GM19351 (cell line): ENCODE data around the gene SNED1.
"Not testable (repeated sequence)": the region's sequence is repeated elsewhere in the genome, so short reads cannot be mapped to it uniquely, and the experiment has no call there.

ENCODE experiments used
- ATAC-seq: cut with Tn5 transposase; IDR thresholded peaks from one replicate; pipeline ENCODE4 v1.9.1; 2021; ENCODE audit warnings: mild to moderate bottlenecking, moderate library complexity; ENCODE audit not compliant: unreplicated experiment

The SNED1 gene

DNA sequence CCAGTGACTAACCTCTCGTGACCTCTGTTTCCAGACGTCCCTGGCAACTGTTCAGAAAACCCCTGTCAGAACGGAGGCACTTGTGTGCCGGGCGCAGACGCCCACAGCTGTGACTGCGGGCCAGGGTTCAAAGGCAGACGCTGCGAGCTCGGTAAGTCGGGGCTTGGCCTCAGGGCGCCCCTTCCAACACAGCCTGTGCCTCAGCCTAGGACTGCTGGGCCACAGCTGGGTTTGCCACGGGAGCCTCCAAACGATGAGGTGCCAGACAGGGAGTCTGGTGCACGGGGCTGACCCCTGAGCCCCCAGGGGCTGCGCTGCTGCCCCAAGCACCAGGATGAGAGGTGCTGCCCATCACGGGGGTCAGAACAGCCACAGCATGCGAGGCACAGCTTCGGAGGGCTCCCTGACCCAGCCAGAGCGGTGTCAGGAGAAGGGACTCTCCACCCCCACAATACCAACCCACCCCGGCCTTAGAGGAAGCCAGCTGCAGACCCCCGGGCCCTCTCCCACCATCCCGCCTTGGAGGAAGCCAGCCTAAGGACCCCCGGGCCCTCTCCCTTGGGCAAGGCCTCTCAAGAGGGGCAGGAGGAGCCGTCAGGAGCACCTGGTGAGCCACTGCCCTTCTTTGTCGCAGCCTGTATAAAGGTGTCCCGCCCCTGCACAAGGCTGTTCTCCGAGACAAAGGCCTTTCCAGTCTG is 83.4 kb downstream of the SNED1 start:
- ATAC-seq: no peak

DNA sequence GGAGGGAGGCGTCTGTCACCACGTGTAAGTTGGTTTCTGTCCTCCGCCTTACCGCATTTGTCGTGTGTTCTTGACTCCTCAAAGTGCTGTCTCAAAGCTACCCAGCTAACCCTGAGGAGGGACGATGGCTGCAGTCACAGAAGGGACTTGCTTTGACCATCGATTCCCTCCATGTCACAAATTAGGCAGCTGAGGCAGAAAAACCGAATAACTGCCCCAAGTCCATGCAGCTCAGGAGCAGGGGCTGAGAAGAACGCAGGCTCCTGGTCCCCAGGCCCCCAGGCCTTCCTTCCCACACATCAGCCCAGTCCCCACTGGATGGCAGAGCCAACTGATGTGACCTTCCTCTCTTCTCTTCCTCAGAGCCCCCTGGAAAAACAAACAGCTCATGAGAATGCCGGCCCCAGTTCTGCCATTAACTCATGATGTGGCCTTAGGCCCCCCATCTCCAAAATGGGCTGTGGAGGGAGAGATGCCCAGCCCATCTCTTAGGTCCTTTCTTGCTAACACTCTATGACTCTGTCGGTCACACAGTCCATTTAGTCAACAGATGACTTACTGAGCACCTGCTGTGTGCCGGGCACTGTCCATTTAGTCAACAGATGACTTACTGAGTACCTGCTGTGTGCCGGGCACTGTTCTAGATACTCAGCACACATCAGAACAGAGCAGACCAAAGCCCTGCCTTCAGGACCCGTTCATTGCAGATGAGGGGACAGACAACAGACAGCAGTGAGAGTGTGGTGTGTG is 84.1 kb downstream of the SNED1 start:
- no peak for ATAC-seq

DNA sequence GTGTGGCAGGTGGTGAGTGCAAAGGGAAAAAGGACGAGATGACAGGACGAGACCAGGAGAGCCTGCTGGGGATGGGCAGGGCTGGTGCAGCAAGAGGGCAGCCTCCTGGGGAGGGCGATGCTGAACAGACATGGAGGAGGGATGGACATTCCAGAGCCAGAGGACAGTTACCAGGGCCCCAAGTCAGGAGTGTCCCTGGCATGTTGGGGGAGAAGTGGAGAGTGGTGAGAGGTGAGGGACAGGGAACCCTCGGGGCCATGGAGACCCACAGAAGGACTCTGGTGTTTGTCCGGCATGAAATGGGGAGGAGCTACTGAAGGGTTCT is 84.6 kb downstream of the SNED1 start:
- ATAC-seq: no peak

DNA sequence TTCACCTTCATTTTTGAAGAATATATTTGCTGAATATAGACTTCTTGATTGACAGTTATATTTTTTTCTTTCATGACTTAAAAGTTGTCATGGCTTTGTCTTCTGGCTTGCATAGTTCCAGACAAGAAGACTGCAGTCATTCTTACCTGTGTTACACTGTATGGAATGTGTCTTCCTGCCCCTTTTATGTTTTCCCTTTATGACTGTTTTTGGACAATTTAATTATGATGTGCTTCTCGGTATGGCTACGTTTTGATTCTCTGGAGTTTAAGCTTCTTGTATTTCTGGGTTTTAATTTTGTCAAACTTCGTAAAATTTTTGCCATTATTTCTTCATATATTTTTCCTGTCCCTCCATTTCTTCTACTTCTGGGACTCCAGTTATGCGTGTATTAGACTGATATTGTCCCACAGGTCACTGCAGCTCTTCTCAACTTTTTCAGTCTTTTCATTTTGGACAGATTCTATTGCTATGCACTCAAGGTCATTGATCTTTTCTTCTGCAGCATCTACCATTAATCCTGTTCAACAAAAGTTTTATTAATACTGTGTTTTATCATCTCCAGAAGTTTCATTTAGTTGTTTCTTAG is 86.5 kb downstream of the SNED1 start:
- ATAC-seq: no peak

DNA sequence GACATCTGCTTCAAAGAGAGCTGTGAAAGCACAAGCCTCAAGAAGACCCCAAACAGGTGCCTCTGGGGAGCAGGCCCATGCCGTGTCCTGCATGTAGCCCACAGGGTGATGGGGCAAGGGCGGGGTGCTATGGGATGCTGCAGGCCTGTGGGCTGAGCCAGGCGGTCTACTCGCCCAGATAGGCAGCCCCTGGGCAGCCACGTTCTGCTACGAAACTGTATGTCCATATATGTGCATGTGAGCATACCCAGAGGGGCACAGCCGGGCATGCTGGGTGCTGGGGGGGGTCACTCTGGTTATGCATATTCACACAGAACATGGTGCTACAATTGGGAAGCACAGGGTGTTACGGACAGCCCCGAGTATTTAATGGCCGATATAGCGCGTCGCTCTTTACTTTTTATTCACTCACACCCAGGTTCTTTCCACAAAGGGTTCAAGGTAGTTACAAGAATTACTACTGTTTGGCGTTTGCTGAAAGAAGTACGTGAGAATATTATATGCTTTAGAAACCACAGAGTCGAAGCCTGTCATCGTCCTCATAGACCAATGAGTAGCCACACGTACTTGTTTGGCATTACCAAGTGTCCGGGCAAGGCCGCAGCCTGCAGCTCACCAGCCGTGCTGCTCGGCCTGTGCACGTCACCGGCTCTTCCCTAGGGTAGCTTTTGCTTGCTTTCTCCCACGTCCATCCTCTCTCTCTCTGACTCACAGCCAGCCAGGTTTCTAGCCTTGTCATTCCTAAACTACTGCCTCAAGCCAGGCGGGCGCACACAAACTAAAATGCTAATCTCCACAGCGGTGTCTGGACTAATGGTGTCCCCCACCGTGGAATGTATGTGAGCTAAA is 89.2 kb downstream of the SNED1 start:
- ATAC-seq: peak; percentile 65

DNA sequence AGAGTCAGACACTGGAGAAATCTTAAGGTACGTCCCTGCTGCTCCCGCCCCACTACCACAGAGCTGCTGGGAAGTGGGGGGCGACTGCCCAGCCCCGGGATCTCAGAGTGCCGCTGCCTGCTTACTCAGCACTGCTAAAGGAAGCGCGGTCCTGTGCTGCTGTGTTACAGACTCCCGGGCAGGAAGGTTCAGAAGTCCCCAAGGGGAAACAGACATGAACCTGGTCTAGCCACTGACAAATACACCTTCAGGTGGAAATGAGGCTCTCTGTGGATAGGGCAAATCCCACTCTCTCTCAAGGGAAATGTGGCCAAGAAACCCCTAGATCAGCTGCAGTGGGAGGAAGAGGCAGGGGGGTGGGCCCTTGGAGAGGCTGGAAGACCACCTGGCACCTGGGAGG is 90.0 kb downstream of the SNED1 start:
- ATAC-seq: no peak

DNA sequence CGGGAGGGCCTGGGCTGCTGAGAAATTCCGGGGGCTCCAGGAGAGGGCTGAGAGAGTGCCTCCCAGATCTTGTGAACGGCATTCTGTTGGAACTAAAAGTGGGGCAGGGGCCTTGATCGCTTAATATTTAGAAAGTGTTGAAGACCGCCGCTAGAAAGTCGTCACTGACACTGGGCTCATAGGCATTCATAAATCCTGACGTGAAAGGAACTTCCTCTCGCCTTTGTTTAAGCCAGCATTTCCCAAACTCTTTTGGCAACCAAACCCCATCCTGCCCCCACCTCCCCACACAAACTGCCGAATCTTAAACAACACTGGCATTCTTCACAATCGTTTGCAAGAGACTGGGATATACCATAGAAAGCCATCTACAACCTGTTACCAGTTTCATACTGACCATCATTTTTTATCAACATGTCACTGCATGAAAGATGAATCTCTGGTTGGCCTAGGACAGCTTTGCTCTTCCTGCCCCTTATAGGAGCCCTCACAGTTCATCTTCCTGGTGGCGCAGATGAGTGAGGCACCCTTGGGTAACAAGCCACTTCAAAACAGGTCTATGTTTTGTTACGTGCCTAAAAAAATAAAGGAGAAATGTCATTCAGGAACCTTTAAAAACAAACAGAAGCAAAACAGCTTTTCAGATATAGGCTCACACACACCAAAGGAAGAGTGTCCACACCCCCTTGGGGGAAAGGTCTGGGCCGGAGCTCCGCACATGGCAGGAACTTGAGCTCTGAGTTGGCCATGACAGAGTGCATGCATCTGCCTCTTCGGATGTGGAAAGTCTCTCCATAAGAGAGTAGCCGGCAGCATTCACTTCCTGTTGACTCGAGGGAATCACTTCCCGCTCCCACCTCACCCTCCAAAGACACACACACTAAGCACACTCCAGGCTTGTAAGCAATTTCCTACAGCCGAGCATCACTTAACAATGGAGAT is 90.6 kb downstream of the SNED1 start:
- no peak for ATAC-seq

DNA sequence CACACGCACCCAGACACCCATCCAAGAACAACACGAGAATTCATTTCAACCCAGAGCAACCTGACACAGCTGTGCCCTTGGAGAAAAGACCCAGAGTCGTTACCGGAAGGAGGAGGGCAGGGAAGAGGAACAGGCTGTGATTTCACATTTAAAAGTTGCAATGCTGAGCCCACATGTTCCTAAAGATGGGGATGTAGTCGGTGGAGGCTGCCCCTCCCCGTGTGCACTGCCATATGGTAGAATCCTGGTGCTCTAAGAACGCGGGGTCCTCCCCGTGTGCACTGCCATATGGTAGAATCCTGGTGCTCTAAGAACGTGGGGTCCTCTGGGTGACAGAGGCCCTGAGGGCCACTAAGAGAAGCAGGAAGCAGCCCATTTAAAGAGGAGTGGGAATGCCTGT is 92.8 kb downstream of the SNED1 start:
- ATAC-seq: no peak

DNA sequence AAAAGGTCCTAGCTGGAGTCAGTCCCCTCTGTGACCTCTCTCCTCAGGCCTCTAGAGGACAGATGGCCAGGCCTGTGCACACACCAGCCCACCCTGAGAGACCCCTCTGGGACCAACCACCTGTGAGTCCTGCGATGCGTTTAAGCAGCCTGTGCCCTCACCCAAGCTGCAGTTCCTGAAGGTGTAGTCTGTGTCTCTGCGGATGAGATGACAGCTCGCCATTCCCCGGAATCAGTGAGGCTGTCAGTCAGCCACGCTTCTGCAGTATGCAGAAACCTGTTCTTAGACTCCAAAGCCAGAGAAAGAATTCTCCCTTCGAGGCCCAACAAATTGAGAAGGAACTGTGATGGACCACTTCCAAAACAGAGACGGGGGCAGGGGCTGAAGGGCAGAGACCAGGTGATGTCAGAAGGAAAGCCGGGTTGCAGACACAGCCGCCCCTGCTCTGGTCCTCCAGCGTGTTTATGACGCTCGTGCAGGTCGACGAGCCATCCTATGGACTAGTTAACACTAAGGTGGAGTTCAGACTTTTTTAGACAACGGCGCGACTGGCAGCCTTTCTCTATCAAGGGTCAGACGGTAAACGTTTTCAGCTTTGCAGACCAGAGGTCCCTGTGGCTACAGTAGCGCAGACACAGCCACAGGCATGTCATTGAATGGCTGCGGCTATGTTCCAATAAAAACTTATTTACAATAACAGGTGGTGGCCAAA is 93.5 kb downstream of the SNED1 start:
- no peak for ATAC-seq

DNA sequence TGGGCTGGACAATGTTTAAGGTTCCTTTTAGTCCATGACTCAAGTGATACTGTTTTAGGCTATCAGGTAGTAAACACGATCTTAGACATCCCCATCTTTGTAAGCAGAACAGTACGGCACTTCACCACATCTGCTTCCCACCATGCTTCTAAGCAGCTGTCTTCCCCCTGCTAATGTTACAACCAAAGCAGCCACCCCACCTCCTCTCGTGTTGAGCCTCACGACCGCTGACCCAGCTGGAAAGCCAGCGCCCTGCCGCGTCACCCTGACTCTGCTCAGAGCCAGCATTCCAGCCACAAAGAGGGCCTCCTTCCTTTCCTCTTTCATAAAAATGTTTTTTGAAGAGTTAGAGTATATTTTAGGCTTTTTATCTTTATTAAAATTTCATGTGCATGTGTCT is 94.3 kb downstream of the SNED1 start:
- no peak for ATAC-seq

DNA sequence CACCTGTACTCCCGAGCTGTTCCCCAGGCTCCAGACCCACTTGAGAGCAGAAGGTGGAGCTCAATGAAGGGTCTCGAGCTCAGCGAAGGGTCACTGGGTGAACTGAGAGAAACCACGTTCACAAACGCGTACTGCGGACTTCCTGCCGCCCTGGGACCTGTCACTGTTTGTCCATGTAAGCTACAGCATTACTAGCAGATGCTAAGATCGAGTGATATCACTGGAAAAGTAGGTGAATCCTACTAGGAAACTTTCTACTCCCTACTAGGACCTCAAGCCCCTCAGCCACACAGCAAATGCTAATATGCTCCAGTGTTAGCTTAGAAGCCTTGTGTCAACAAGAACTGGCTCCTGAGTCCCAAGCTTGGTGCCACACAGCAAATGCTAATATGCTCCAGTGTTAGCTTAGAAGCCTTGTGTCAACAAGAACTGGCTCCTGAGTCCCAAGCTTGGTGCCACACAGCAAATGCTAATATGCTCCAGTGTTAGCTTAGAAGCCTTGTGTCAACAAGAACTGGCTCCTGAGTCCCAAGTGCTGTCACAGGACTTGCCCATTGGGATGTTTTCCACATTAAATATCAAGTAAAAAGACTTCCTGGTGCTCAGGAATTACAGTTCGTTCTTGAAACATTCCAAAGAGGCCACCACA is 94.8 kb downstream of the SNED1 start:
- not testable (repeated sequence) for ATAC-seq

DNA sequence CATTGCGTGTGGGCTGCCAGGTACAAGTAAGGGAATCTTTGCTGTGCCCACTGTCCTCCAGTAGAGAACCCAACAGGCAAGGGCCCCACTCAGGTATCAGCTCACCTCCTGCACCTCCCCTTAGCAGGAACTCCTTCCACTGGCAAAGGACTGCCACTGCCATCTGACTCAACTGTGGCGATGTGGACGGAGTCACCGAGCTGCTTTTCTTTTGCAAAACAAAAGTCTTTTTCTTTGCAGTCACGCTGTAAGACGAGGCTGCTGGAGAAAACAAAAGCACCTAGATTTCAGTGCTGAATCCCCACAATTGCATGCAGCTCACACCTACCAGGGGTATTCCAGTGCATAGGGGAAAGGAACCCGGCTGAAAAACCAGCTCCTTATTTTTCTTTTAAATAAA is 95.8 kb downstream of the SNED1 start:
- no peak for ATAC-seq

DNA sequence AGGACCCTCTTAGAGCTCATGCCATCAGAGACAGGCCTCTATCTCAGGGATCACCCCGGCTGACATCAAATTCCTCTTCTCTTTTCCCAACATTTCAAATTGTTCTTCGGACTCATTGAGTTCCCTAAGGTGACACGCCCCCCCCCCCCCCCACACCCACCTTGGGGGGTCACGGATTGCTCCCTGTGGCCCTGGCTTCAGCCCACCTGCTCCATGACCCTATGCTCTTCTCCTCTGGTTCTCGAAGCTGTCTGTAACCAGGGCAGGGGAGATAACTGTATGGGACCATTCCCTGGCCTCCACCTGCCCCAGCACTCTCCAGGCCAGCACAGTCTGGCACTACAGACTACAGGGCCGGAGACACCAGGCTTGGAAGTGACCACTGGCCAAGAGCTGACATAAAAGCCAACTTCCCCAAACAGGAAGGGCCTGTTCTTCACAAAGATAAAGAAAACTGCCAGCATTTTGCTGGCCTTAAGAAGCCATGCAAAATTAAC is 96.6 kb downstream of the SNED1 start:
- ATAC-seq: no peak

DNA sequence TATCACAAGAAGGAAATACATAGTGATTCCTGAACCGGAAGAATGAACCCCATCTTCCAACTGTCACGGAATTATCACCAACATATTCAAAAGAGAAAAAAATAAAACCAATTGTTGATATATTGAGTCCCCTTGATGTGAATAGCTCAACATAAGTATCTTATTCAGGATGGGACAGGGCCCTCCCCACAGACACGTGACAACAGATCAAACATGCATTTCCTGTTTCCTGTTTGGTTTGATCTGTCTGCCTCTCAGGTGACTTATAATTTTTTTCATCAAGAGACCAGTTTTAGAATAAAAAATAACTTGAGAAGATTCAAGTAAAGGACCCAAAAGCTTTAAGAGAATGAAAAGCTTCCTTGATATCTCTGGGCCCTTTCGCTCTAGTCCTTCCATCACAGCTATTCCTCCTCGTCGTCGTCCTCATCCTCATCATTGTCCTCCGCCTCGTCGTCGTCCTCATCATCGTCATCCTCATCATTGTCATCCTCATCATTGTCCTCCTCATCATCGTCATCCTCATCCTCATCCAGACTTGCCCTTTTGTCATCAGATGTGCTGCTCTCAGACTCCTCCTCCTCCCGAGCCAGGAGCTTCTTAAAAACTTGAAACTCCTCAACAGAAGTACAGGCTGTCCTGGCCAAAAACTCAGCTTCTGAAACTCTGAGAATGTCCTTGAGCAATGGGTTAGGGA is 97.3 kb downstream of the SNED1 start:
- ATAC-seq: no peak

DNA sequence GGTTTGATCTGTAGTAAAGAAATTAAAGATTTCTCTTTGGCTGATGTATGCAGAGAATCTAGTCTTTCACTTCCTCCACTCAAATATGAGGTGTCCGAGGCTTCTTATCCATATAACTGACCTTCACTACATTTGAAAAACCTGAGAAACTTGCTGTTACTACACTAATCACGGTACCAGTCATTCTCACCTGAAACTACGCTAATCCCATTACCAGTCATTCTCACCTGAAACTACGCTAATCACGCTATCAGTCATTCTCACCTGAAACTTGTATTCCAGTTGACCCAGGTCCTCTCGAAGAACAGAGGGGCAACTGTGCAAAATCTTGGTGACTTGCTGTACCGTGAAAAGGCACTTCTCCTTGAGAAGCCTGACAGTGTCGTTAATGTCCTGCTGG is 98.6 kb downstream of the SNED1 start:
- ATAC-seq: peak; percentile 57

DNA sequence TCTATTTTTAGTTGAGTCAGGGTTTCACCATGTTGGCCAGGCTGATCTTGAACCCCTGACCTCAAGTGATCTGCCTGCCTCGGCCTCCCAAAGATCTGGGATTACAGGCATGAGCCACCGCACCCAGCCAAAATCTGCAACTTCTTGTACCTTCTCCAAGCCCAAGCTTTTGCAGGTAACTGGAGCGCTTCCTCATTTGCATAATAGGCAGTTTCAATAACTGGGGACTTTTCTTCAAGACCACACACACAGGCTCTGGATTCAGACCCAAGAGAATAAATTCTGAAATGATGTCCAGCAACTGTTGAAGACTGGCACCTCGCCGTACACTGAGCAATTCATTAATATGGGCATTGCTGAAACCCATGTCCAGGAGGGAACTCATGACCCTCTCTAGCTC is 100.8 kb downstream of the SNED1 start:
- ATAC-seq: no peak

DNA sequence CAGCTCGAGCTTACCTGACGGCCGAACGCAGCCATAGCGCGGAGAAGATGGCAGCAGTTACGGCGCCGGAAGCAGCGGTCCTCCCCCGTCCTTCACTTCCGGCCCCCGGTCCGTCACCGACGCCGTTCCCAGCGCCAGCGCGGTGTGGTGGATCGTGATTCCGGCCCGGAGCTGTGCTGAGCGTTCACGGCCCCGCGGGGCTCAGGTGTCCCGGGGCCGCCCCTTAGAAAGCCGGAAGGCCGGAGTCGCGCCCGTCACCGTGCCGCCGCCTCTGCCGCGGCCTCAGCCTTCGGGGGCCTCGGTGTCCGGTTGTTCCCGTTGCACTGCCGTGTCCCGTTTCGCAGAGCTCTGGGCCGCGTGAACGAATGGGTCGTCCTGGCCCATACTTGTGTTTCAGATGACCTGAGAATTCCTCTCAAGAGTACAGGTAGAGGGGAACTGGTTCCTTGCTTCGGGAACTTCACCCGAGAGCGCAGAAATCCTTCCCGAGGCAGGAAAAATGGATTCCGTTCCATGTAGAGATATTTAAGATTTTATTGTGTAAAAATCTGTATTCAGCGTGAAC is 103.9 kb downstream of the SNED1 start, which contains the start of gene MTERF4:
Gene MTERF4 (minus strand): TSS at position 49 of the 565 bp plus-strand sequence. CDS start 14 bp downstream, at position 35.
- peak; percentile 86 for ATAC-seq

DNA sequence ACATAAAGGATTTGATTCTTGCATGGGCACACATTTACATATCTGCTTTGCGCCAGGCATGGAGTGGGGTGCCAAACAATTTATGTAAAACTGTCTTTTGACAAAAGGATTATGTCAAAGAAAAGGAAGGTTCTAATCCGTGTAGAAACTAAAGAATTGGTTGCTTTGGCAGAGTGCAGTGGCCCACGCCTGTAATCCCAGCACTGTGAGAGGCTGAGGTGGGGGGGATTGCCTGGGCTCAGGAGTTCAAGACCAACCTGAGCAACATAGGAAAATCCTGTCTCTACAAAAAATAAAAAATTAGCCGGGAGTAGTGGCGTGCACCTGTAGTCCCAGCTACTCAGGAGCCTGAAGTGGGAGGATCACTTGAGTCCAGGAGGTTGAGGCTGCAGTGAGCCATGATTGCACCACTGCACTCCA is 104.8 kb downstream of the SNED1 start:
- ATAC-seq: no peak
